ENCODE results near the gene TEX52.

GRCh38 chr12:2812290-2813213 lies 44.3 kb downstream of the TEX52 start, which contains the start of gene ITFG2:
- TF ChIP-seq CTCF (IDR thresholded peaks at IDR 0.05) (peak in 1 of 4 experiments; percentile 17), POLR2A (IDR thresholded peaks at IDR 0.05) (peak; percentile 52 to 77), EP300 (IDR thresholded peaks at IDR 0.05) (no peak), POLR2AphosphoS5 (IDR thresholded peaks at IDR 0.05) (peak; percentile 88)

All from gastroesophageal sphincter (tissue), 3 donors.